GM21737 (cell line): Measurements from ENCODE around the gene FBXO36.
"Not testable (repeated sequence)": the region's sequence is repeated elsewhere in the genome, so short reads cannot be mapped to it uniquely, and the experiment has no call there.

Source experiments
- ATAC-seq: cut with Tn5 transposase; IDR thresholded peaks from one replicate; pipeline ENCODE4 v1.9.1; 2021; ENCODE audit warnings: mild to moderate bottlenecking, moderate library complexity; ENCODE audit not compliant: unreplicated experiment

Gene FBXO36, protein sequence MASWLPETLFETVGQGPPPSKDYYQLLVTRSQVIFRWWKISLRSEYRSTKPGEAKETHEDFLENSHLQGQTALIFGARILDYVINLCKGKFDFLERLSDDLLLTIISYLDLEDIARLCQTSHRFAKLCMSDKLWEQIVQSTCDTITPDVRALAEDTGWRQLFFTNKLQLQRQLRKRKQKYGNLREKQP

DNA sequence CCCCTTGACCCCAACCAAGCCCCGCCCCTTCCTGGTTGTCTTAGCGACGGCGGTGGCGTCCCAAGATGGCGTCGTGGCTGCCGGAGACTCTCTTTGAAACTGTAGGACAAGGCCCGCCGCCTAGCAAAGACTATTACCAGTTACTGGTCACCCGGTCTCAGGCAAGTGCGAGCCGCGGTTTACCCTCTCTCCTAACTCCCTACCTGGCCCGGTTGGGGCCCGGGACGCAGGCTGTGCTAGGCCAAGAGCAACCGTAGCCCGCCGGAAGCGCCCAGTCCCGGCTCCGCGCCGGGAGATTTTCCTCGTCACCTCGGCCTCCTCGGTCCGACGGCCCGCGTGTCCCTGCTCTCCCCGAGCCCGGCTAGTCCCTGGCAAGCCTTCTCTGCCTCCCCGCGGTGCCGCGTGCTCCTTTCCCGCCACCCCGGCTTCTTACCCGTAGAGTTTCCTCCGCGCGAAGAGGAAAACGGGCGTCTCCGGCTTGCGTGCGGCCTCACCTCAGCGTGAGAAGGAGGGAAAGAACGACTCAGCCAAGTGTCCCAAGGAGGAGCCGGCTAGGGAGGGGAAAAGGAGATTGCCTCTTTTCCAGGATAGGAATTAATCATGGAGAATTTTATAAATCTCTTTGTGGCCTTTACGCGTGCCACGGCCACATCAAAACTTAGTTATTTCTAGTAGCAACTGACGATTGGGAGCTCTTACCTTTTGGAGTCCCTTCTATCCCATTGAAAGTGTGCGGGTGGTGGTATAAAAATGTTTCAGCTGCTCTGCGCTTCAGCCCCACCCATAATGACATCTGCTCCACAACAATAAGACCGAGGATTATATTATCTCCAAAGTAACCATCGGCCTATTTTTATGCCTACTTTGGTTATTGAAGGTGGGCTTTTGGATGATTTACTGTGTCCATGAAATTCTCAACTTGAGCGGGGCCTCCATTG lies at the start of gene FBXO36:
Gene FBXO36, plus strand, starts transcription at position 55 of the 938 bp plus-strand sequence. Its CDS starts 11 bp downstream, at position 66.
- ATAC-seq: peak; percentile 52

DNA sequence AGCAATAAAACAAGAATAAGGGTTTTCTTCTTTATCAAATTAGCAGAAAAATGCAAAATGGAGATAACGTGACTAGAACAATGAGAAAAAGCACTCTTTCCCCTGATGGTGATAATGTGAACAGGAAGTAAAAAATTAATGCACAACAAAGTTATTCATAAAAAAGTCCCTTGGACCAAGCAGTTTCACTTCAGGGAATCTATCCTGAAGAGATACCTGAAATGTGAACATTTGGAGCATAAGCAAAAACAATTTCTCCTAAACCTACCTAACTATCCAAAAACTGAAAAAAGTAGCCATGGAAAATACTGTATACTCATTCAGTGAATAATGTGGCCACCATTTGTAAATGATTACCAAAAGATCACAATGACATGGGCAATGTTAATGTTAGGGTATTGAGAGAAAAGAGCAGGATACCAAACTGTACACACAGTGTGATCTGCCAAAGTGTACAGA lies 49.2 kb upstream of the FBXO36 start:
- peak; percentile 87 for ATAC-seq

DNA sequence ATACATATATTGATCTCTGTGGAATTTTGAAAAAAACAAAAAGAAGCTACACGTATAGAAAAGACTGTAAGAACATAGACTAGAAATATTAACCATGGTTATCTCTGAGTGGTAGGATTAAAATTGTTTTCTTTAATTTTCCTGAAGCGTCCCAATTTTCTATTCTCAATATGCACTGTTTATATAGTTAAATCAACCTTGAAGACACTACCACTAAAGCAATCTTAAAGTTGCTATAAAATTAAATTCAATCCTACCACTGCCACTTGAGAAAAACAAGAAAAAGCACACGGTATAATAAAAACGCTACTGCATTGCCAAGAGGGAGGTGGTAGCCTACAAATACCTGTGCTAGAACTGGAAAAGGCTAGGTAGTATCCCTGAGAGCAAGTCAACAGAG lies 47.7 kb upstream of the FBXO36 start:
- no peak for ATAC-seq

DNA sequence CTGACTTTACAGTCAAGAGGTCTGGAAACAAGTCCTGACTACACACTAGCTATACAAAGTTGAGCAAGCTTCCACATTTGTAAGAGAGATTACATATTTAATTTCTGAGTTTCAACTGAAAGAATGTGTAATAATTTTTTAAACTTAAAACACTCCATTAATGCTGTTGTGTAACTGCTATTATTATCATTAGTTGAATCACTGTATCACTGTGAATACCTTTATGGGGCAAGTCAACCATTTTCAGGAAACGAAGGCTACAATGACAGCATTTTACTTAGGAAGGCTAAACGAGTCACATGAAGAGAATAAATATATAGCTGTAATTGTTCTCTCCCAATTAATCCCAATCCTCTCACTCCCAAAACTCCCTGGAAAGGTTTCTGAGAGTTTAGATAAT lies 46.8 kb upstream of the FBXO36 start:
- ATAC-seq: no peak

DNA sequence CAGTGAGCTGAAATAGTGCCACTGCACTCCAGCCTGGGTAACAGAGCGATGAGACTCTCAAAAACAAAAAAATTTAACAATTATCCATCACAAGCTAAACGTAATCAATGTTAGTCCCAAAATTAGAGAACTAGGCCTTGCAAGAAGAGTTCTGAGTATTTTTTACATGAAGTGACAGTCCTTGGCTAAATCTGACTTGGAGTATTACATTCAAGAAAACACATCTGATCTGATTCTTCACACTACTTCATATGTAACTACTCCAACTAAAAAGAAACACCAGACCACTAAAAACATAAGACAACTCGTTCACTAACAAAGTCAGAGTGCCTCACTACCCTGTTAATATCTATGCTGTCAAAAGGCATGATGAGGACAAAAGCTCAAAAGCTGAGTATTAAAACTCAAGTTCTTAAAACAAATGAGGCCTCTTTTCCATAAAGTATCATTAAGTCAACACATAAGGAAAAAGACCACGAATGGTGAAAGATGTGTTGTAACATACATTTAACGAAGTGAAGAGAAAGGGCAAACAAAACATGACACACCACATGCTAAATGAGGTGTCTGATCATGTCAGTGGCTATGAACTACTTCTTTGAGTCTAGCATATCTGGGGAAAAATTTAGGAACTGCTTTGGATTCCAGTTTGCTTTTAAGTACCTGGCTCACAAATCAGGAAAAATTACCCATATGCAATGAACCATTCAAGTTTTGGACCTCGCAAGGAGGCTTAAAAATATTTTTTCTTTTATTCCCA lies 42.9 kb upstream of the FBXO36 start:
- ATAC-seq: no peak

DNA sequence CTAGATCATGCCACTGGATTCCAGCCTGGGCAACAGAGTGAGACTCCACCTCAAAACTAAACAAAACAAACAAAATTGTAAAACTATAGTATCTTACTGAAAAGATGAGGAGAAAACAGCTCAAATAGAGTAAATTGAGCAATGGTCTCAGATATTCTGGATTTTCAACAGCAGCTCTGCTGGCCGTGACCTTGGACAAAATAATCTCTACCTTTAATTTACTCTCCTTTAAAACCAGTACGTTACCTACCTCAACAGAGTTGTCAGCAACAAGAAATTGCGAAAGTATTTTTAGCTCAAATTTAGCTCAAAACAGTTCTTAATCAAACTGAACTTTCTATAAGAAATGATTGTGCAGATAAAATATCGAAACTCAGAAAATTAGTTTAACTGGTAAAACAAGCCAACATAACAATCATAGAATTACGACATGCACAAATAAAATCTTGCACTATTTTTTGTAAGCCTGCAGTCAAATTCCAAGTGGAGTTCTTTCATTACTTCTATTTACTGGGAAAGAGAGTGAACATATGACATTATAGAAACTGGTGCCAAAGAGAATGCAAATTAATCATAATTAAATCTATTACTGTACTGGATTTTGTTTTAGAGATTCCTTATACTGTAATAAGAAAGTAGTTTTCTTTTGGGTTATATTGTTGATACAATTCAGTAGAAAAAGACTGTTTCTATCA lies 41.3 kb upstream of the FBXO36 start:
- no peak for ATAC-seq

DNA sequence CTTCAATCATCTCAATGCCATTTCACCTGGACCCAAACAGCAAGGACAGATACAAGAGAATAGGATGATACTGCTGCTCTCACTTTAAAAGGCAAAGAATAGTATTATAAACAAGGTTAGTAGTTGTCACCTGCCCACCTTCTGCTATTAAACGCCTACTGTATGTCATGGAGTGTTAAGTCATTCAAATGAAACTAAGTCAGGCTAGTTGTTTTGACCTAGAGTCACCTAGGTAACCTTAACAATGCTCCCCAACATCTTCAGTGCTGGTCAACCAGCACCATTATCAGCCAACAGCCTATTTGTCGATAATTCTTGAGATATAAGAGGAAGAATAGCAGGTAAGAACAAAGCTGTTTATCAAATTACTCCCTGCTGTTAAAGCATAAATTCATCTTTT lies 39.7 kb upstream of the FBXO36 start:
- ATAC-seq: no peak

DNA sequence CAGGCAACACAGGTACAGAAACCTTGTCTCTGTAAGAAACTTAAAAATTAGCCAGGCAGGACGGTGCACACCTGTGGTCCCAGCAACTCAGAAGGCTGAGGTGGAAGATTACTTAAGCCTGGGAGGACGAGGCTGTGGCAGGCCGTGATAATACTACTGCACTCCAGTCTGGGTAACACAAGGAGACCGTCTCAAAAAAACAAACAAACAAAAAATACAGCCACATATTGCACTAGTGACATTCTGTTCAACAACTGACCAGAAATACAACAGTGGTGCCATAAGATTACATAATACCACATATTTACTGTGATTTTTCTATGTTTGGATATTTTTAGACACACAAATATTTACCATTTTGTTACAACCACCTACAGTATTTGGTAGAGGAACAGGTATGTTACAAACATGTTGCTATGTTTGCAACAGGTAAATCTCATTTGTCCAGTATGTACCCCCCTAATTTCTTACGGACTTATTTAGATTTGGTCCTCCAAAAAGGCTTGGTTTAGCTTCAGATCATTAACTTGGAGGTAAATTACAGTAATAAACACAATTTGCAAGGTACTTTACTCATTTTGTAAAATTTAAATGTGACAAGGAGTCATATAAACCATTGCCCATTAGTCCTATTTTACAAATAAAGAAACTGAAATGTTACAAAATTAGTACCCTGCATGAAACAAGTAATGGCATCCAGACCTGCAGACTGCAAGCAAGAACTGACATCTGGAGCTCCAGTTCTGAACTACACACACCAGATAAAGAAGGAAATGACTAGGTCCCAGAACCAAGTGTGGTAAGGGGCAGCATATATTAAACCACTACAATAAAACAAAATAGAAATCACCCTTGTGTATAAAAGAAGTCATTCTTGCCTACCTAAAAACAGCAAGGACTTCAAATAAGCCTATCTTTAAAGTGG lies 37.3 kb upstream of the FBXO36 start:
- peak; percentile 85 for ATAC-seq

DNA sequence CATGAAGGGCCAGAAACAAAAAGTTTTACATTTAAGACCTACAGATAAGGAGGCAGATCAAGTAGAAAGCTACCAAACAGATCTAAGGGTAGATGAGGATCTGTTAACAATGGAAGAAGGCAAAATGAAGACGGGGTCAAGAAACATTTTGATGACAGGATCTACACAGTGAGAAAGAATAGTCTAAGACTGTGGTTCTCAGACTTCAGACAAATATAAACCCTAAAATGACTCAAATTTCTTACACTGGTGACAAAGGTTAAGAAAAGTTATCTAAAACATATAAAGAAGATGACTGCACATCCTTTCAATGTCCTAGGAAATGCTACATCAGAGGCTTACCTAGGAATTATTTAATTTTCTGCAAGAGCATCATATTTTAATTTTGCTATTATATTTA lies 34.9 kb upstream of the FBXO36 start:
- no peak for ATAC-seq

DNA sequence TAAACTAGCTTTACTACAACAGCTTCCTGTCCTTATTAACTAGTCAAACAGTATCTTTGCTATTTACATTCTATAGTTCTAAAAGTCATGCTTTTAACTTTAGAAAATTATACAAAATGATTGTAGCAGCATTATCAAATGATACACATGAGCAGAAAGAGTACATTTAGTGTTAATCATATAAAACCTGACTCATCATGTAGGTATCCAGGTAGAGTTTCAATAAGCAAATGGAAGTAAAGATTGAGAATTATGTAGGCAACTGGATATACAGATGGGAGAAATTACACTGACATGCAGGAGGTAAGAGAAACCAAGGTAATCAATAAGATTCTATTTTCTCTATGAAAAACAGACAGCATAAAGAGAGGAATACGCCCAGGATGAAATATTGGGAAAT lies 34.3 kb upstream of the FBXO36 start:
- ATAC-seq: no peak

DNA sequence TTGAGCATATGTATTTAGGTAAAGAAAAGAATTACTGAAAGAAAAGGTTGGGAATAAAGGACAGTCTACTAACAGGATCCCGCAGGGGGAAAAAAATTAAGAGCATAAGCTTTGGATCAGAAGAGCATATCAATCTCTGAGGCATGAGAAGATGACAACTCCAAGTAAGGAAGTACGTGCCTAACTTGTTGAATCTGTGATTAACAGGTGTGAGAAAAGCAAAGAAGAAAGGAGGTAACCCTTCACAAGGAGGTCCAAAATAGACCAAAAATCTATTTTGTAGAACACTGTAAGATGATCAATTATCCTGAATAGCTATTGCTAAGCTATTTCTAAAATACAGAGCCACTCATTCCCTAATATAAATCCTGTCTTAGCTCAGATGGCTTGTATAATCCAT lies 33.3 kb upstream of the FBXO36 start:
- no peak for ATAC-seq

DNA sequence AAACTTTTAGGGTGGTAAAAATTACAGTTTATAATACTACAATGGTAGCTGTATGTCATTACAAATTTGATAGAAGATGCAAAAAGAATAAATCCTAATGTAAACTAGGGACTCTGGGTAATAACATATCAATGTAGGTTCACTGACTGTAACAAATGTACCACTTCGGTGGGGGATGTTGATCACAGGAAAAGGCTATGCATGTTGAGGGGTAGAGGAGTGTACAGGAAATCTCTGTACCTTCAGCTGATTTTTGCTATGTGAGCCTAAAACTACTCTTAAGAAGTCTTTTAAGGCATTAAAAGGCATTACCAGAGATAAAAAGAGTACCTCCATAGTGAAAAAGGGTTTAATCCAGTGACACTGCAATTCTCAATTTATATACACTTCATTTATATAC lies 25.4 kb upstream of the FBXO36 start:
- no peak for ATAC-seq

DNA sequence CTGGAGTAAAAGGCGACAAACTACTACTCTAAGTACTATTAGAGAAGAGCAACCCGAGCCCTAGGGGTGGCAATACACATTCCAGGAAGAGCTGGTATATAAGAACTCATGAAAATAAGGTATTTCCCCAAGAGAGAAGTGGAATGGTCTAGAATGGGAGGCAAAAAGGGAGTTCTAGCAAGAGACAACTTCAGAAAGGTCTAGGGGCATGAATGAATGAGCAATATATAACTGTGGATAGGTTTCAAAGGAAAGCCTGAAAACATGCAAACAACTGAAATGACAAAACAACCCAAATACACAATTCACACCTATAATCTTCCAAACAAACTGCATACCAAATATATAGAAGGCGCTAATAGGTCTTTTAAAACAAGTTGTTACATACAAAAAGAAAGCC lies 22.7 kb upstream of the FBXO36 start:
- ATAC-seq: no peak

DNA sequence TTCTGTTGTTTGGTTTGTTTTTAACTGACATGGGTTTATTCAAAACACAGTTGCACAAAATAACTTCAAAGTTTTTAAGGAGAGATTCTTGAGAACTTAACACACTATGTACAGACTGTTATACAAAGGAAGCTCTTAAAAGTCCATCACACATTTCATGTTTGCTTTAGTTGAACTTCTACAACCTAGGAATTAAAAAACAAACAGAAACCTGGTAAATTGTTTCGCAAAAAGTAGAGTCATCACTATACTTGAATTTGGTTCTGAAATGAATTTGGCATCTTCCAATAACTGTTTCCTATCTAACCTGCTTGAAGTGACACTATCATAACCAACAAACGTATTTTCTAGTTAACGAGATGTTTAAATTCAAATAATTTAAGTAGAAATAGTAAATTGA lies 22.3 kb upstream of the FBXO36 start:
- ATAC-seq: no peak

DNA sequence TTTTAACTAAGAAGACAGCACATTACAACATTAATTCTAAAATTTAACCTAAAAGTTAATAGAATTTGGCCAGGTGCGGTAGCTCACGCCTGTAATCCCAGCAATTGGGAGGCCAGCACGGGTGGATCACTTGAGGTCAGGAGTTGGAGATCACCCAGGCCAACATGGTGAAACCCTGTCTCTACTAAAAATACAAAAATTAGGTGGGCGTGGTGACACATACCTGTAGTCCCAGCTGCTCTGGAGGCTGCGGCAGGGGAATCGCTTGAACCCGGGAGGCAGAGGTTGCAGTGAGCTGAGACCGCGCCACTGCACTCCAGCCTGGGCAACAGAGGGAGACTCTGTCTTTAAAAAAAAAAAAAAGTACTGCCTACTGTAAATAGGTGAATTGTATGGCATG lies 21.8 kb upstream of the FBXO36 start:
- ATAC-seq: not testable (repeated sequence)

DNA sequence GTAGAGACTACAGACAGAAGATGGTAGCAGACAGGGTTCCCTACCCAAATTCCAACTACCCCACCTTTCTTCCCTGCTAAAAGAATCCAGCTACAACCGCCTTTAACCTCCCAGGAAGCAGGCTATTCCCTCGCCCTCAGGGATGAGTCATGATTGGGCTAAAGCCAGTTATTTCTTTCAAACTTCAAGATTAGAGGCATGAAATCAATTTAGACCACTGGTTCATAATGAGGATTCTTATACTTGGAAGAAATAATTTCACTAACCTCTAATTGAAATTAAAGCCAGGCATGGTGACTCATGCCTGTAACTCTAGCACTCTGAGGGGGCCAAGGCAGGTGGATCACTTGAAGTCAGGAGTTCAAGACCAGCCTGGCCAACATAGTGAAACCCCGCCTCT lies 20.5 kb upstream of the FBXO36 start:
- no peak for ATAC-seq

DNA sequence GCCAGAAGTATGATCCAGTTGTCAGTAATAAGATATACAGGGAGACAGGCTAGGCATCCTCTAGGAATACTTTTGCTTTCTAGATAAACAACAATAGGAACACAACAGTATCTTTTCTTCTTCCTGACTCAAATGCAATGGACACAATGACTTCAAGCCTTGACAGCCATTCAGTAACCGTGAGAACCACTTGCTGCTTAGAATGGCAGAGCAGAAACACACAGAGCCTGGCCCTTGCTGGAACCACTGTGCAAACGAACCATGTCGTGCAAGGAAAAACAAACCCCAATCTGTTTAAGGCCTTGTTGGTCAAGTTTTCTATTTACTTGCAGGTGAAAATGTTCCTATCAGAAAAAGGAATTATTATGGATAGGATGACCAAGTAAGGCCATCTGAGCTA lies 19.3 kb upstream of the FBXO36 start:
- ATAC-seq: no peak

DNA sequence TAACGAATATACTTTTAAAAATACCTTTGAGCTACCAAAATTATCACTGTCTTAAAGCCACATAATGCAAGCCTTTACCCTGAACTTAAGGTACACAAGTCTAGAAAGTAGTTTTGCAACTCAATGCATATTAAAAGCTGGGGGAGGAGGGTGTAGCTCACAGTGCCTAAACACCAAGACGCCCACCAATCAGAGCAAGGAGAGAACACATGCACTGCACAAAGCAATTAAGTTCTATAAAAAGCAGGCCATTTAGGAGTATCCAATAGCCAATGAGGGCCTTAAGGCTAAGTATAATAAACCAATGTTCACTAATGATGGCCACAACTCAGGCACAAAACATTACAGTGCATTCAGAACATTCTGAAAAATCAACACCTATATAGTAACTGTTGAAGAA lies 16.7 kb upstream of the FBXO36 start:
- no peak for ATAC-seq

DNA sequence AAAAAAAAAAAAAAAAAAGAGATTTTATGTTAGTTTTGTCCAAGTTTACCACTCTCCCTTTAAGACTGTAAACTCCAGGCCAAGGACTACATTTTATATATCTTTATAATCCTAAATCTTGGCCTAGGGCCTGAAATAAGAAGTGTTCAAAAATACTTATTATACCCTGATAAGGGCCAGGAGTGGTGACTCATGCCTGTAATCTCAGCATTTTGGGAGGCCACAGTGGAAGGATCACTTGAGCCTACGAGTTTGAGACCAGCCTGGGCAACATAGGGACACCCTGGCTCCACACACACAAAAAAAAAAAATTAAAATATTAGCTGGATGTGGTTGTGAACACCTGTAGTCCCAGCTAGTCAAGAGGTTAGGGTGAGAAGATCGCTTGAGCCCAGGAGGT lies 13.2 kb upstream of the FBXO36 start:
- ATAC-seq: no peak
